ENCODE measurements around the gene KRTAP10-1. TPM values are rescaled to one million over a fixed set of nuclear protein-coding genes. Genes with fewer than 3 reads are reported as not detected.
A peak's percentile ranks its signal among the peaks of the same experiment; 100 is the strongest.

The KRTAP10-1 gene
- total RNA-seq, 1 experiment from 2014 or later: not detected

DNA sequence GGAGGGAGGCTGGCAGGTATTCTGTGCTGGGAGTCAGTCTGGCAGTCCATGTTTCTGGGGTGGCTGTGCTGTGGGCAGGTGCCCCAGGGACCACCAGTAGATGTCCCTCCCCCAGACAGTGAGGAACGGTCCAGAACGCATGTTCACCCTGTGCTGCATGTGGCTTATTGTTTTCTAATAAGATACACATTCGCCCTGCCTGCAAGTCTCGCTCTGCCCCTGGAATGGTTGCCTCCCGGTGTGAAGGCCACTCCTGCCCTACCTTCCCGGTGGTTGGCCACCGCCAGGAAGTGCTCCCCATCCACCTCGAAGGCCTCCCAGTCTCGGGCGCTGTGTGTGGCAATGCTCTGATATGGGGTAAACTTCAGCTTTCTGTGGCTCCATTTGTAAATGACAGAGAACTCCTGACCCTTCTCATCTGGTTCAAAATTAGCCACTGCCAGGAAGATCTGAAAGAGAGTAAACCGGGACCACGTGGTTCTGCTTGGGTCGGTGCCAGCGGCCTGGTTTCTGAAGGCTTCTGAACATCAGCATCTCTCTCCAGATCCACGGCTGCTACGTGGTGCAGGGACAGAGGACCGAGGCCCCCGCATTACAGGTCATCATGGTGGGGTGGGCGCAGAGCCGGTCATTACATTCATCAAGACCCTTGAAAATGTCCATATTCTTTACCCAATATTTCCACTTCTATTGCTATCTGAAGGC is 14.5 kb downstream of the KRTAP10-1 start (continued):
- TF ChIP-seq, protein P1, sequence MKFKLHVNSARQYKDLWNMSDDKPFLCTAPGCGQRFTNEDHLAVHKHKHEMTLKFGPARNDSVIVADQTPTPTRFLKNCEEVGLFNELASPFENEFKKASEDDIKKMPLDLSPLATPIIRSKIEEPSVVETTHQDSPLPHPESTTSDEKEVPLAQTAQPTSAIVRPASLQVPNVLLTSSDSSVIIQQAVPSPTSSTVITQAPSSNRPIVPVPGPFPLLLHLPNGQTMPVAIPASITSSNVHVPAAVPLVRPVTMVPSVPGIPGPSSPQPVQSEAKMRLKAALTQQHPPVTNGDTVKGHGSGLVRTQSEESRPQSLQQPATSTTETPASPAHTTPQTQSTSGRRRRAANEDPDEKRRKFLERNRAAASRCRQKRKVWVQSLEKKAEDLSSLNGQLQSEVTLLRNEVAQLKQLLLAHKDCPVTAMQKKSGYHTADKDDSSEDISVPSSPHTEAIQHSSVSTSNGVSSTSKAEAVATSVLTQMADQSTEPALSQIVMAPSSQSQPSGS (CRISPR knock-in tag; IDR thresholded peaks at IDR 0.05; ENCODE audit: borderline replicate concordance, low read depth): no peak
- TF ChIP-seq FOXP1 (CRISPR knock-in tag; IDR thresholded peaks at IDR 0.05; ENCODE audit: borderline replicate concordance) (no peak), GRHL2 (CRISPR knock-in tag; IDR thresholded peaks at IDR 0.05; ENCODE audit: insufficient replicate concordance, severe bottlenecking) (no peak), ATF1 (CRISPR knock-in tag; IDR thresholded peaks at IDR 0.05) (no peak), ZNF423 (CRISPR knock-in tag; IDR thresholded peaks at IDR 0.05) (no peak), ELF4 (CRISPR knock-in tag; IDR thresholded peaks at IDR 0.05; ENCODE audit: low read depth) (no peak)
- TF ChIP-seq, protein P2, sequence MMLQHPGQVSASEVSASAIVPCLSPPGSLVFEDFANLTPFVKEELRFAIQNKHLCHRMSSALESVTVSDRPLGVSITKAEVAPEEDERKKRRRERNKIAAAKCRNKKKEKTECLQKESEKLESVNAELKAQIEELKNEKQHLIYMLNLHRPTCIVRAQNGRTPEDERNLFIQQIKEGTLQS (CRISPR knock-in tag; conservative IDR thresholded peaks at IDR 0.05): no peak
- TF ChIP-seq, protein P3, sequence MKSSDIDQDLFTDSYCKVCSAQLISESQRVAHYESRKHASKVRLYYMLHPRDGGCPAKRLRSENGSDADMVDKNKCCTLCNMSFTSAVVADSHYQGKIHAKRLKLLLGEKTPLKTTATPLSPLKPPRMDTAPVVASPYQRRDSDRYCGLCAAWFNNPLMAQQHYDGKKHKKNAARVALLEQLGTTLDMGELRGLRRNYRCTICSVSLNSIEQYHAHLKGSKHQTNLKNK (CRISPR knock-in tag; IDR thresholded peaks at IDR 0.05): no peak
- TF ChIP-seq, protein P4, sequence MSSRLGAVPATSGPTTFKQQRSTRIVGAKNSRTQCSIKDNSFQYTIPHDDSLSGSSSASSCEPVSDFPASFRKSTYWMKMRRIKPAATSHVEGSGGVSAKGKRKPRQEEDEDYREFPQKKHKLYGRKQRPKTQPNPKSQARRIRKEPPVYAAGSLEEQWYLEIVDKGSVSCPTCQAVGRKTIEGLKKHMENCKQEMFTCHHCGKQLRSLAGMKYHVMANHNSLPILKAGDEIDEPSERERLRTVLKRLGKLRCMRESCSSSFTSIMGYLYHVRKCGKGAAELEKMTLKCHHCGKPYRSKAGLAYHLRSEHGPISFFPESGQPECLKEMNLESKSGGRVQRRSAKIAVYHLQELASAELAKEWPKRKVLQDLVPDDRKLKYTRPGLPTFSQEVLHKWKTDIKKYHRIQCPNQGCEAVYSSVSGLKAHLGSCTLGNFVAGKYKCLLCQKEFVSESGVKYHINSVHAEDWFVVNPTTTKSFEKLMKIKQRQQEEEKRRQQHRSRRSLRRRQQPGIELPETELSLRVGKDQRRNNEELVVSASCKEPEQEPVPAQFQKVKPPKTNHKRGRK (CRISPR knock-in tag; IDR thresholded peaks at IDR 0.05; ENCODE audit: borderline replicate concordance): no peak
- TF ChIP-seq, protein P5, sequence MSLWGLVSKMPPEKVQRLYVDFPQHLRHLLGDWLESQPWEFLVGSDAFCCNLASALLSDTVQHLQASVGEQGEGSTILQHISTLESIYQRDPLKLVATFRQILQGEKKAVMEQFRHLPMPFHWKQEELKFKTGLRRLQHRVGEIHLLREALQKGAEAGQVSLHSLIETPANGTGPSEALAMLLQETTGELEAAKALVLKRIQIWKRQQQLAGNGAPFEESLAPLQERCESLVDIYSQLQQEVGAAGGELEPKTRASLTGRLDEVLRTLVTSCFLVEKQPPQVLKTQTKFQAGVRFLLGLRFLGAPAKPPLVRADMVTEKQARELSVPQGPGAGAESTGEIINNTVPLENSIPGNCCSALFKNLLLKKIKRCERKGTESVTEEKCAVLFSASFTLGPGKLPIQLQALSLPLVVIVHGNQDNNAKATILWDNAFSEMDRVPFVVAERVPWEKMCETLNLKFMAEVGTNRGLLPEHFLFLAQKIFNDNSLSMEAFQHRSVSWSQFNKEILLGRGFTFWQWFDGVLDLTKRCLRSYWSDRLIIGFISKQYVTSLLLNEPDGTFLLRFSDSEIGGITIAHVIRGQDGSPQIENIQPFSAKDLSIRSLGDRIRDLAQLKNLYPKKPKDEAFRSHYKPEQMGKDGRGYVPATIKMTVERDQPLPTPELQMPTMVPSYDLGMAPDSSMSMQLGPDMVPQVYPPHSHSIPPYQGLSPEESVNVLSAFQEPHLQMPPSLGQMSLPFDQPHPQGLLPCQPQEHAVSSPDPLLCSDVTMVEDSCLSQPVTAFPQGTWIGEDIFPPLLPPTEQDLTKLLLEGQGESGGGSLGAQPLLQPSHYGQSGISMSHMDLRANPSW (CRISPR knock-in tag; conservative IDR thresholded peaks at IDR 0.05; ENCODE audit: low read depth): no peak

DNA sequence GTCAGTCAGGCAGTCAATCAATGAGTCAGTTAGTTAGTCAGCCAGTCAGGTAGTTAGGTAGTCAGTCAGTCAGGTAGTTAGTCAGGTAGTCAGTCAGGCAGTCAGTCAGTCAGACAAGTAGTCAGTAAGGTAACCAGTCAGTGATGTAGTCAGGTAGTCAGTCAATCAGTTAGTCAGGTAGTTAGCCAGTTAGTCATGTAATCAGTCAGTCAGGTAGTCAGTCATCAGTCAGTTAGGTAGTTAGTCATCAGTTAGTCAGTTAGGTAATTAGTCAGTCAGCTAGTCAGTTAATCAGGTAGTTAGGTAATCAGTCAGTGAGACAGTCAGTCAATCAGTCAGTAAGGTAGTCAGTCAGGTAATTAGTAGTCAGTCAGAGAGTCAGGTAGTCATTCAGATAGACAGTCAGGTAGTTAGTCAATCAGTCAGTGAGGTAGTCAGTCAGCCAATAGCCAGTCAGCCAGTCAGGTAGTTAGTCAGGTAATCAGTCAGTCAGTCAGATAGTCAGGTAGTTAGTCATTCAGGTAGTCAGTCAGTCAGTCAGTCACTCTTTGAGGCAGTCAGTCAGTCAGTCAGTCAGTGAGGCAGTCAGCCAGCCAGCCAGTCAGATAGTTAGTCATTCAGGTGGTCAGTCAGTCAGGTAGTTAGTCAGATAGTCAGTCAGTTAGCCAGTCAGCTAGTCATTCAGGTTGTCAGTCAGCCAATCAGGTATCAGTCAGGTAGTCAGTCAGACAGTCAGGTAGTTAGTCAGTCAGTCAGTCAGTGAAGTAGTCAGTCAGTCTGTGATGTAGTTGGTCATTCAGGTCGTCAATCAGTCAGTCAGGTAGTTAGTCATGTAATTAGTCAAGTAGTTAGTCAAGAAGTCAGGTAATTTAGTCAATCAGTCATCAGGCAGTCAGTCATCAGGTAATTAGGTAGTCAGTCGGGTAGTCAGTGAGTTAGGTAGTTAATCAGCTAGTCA is 15.3 kb downstream of the KRTAP10-1 start:
- H3K4me3 Mint-ChIP-seq: no peak overlapping the region
- H3K9me3 Mint-ChIP-seq: no peaks in the 10 kb centered on the region

DNA sequence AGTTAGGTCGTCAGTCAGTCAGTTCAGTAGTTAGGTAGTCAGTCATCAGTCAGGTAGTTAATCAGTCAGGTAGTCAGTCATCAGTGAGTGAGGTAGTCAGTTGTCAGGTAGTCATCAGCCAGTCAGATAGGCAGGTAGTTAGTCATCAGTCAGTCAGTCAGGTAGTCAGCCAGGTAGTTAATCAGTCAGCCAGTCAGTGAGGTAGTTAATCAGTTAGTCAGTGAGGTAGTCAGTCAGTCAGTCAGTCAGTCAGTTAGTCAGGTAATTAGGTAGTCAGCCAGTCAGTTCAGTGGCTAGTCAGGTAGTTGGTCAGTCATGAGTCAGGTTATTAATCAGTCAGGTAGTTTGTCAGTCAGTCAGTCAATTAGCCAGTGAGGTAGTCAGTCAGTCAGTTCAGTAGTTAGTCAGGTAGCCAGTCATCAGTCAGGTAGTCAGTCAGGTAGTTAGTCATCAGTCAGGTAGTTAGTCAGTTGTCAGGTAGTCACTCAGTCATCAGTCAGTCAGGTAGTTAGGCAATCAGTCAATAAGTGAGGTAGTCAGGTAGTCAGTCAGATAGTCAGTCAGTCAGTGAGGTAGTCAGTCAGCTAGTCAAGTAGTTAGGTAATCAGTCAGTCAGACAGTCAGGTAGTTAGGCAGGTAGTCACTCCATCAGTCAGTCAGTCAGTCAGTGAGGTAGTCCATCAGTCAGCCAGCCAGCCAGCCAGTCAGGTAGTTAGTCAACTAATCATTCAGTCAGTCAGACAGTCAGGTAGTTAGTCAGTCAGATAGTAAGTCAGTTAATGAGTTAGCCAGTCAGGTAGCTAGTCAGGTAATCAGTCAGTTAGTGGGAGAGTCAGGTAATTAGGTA is 16.2 kb downstream of the KRTAP10-1 start:
- no peak for ATAC-seq
- no peak overlapping the region for H3K27ac Mint-ChIP-seq
- no peaks in the 10 kb centered on the region for H3K4me1 Mint-ChIP-seq
- ChIA-PET POLR2A (no interaction called here), CTCF (no interaction called here)
- TF ChIP-seq ATF1 (CRISPR knock-in tag; IDR thresholded peaks at IDR 0.05): no peak
- no peak for TF ChIP-seq ZNF263 (CRISPR knock-in tag; IDR thresholded peaks at IDR 0.05; ENCODE audit: low read depth)
- no peak for TF ChIP-seq FOXP1 (CRISPR knock-in tag; IDR thresholded peaks at IDR 0.05; ENCODE audit: borderline replicate concordance)
- TF ChIP-seq, protein P6, sequence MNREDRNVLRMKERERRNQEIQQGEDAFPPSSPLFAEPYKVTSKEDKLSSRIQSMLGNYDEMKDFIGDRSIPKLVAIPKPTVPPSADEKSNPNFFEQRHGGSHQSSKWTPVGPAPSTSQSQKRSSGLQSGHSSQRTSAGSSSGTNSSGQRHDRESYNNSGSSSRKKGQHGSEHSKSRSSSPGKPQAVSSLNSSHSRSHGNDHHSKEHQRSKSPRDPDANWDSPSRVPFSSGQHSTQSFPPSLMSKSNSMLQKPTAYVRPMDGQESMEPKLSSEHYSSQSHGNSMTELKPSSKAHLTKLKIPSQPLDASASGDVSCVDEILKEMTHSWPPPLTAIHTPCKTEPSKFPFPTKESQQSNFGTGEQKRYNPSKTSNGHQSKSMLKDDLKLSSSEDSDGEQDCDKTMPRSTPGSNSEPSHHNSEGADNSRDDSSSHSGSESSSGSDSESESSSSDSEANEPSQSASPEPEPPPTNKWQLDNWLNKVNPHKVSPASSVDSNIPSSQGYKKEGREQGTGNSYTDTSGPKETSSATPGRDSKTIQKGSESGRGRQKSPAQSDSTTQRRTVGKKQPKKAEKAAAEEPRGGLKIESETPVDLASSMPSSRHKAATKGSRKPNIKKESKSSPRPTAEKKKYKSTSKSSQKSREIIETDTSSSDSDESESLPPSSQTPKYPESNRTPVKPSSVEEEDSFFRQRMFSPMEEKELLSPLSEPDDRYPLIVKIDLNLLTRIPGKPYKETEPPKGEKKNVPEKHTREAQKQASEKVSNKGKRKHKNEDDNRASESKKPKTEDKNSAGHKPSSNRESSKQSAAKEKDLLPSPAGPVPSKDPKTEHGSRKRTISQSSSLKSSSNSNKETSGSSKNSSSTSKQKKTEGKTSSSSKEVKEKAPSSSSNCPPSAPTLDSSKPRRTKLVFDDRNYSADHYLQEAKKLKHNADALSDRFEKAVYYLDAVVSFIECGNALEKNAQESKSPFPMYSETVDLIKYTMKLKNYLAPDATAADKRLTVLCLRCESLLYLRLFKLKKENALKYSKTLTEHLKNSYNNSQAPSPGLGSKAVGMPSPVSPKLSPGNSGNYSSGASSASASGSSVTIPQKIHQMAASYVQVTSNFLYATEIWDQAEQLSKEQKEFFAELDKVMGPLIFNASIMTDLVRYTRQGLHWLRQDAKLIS (CRISPR knock-in tag; IDR thresholded peaks at IDR 0.05; ENCODE audit: borderline replicate concordance): no peak
- H3K4me3 Mint-ChIP-seq: no peak overlapping the region
- H3K36me3 Mint-ChIP-seq: no peaks in the 10 kb centered on the region
- DNase-seq (ENCODE audit: low spot score): no peak
- no peaks in the 10 kb centered on the region for H3K27me3 Mint-ChIP-seq (ENCODE audit: low read depth)
- H3K9me3 Mint-ChIP-seq: no peaks in the 10 kb centered on the region

More for the DNA sequence above, 15.3 kb downstream of the KRTAP10-1 start:
- no peak for DNase-seq (ENCODE audit: low spot score)
- ATAC-seq: no peak
- TF ChIP-seq NFATC4 (CRISPR knock-in tag; IDR thresholded peaks at IDR 0.05) (no peak), SOX15 (CRISPR knock-in tag; IDR thresholded peaks at IDR 0.05) (peak; percentile 13; the same call in 1 of the 2 replicates)
- Mint-ChIP-seq H3K27me3 (ENCODE audit: low read depth) (no peaks in the 10 kb centered on the region), H3K27ac (no peak overlapping the region), H3K36me3 (no peaks in the 10 kb centered on the region), H3K4me1 (no peaks in the 10 kb centered on the region)
- ChIA-PET CTCF (no interaction called here), POLR2A (interaction anchor here (0.7 kb wide), 1 partner anchor 31 kb away, joined by 3 read pairs; no protein-coding TSS in a partner anchor)

Data from WTC11 (cell line).